A549 treated with GW870086 at 1 μM for 4 hours (cell line): ENCODE measurements around the gene DFFA. TPM values are rescaled to one million over a fixed set of nuclear protein-coding genes. Genes with fewer than 3 reads are reported as not detected.

ENCODE experiments used
- total RNA-seq: library from RNA; stranded (reverse); fragments of 200-300 nt; extraction: Qiagen RNA extraction; gene quantifications from 5 replicates; pipeline ENCODE4 v1.2.3, GENCODE V29; 2022; ENCODE audit warnings: low read depth

The DFFA gene
- total RNA-seq, result 22.1 to 26.2 TPM (median 23.9 TPM) in 5 replicates

GRCh38 chr1:10472220-10473144 lies at the start of gene DFFA:
DFFA (minus strand) TSS chr1:10472529; CDS start chr1:10472458, 71 bp downstream.

GRCh38 chr1:10474613-10475507 lies 2.5 kb upstream of the DFFA start, which contains the start of gene PEX14:
PEX14 (plus strand) TSS chr1:10474950; CDS start chr1:10474967, 17 bp downstream.

GRCh38 chr1:10449751-10450150 lies 22.6 kb downstream of the DFFA start, which contains the start of gene CORT:
CORT (plus strand) TSS chr1:10450031; CDS start chr1:10450224, 193 bp downstream.

GRCh38 chr1:10430216-10431069 lies 41.9 kb downstream of the DFFA start, which contains the start of gene CENPS:
CENPS (plus strand) TSS chr1:10430433; CDS start chr1:10430518, 85 bp downstream.

Other genes with a start within 250 kb of the DFFA start
- gene PGD, start 73.5 kb downstream of the DFFA start, total RNA-seq, result 1,032 to 1,158 TPM (median 1,088 TPM) in 5 replicates
- gene CENPS, start 42.1 kb downstream of the DFFA start, total RNA-seq, result 26.5 to 32.5 TPM (median 28.9 TPM) in 5 replicates
- gene CORT, start 22.5 kb downstream of the DFFA start, total RNA-seq, result 0.16 to 0.19 TPM in 2 of 5 replicates, not detected in the others
- gene PEX14, start 2.4 kb upstream of the DFFA start, total RNA-seq, result 12.8 to 15.5 TPM (median 14.6 TPM) in 5 replicates